Stomach (tissue), 9 donors: Measurements from ENCODE around the gene CCND2. TPM values are rescaled to one million over a fixed set of nuclear protein-coding genes. Genes with fewer than 3 reads are reported as not detected.

Experiments used
- DNase-seq, 2 donors: peaks; one replicate each; pipeline versions ENCODE4 v3.0.0 to v3.0.0-alpha.2; 2013 to 2019
- H3K27ac ChIP-seq, 5 donors: fragments of 200-600 bp in 4 of 5; sonication (generic) in 4 of 5; one replicate each; pipeline ENCODE4 v1.5.1; 2013 to 2019; ENCODE audit warnings: mild to moderate bottlenecking in 1 of 5, moderate library complexity in 1 of 5
- H3K27me3 ChIP-seq, 3 donors: fragments of 200-600 bp; sonication (generic); one replicate each; pipeline ENCODE4 v1.5.1; 2017 to 2019; ENCODE audit warnings: mixed run types in 1 of 3
- H3K36me3 ChIP-seq, 4 donors: fragments of 200-600 bp; sonication (generic); 1 replicate in 3 of 4; 2 replicates in 1 of 4; pipeline ENCODE4 v1.5.1; 2016 to 2019
- H3K4me1 ChIP-seq, 4 donors: fragments of 200-600 bp; sonication (generic); one replicate each; pipeline ENCODE4 v1.5.1; 2016 to 2019
- H3K4me3 ChIP-seq, 4 donors: fragments of 200-600 bp; sonication (generic) in 3 of 4; one replicate each; pipeline ENCODE4 v1.5.1; 2016 to 2019; ENCODE audit warnings: mild to moderate bottlenecking in 1 of 4
- H3K9me3 ChIP-seq, 4 donors: fragments of 200-600 bp; sonication (generic); one replicate each; pipeline ENCODE4 v1.5.1; 2016 to 2019
- EP300 ChIP-seq: sonication (generic); formaldehyde crosslinking; IDR thresholded peaks from one replicate; pipeline ENCODE4 v1.6.1; 2017; ENCODE audit warnings: antibody characterized with exemption
- POLR2A ChIP-seq, 4 donors: fragments of 450-650 bp; IDR thresholded peaks; one replicate each; pipeline ENCODE4 v1.6.1; 2016; ENCODE audit warnings: antibody characterized with exemption in 4 of 4, control low read depth in 2 of 4, mild to moderate bottlenecking in 1 of 4, moderate library complexity in 1 of 4
- POLR2AphosphoS5 ChIP-seq, 3 donors: sonication (generic); formaldehyde crosslinking; IDR thresholded peaks; one replicate each; pipeline ENCODE4 v1.6.1; 2016; ENCODE audit warnings: antibody characterized with exemption in 3 of 3
- WGBS, 5 donors: extraction: QIAGEN DNeasy Blood & Tissue Kit in 3 of 5; methylation state at CpG; one replicate each; pipeline versions ENCODE4 v1.1.5 to v1.1.7; 2013 to 2018; 5-methylcytosine and 5-hydroxymethylcytosine counted together
- intact Hi-C: fragments of 100-400 bp; cut with DNase I; formaldehyde crosslinking; loops from one replicate; pipeline ENCODE4 v1.15.1; 2023; ENCODE audit warnings: low total_unique reads
- polyA plus RNA-seq, 3 donors: library from polyadenylated mRNA; stranded (reverse); fragments of 200-250 nt; gene quantifications; one replicate each; pipeline ENCODE4 v1.2.3, GENCODE V29; 2013
- total RNA-seq, 5 donors: library from RNA; depleted of rRNA; stranded (reverse); fragments of >200 nt; gene quantifications; one replicate each; pipeline versions ENCODE4 v1.1.0 to v1.2.3, GENCODE V29; 2014 to 2016
- TF ChIP-seq, protein P1 (sequence below), 7 experiments: fragments of 450-650 bp in 4 of 7; fragments of 200-600 bp in 3 of 7; sonication (generic) in 3 of 7; IDR thresholded peaks; one replicate each; pipeline ENCODE4 v1.5.1; 2016 to 2019; ENCODE audit warnings: antibody characterized with exemption in 7 of 7, control low read depth in 2 of 7, mild to moderate bottlenecking in 1 of 7
- donor health status: healthy with polysubstance abuse.
- donor health status: Bipolar disorder and iron deficiency.
- donor health status: healthy.

Gene CCND2
- total and polyA plus RNA-seq, 8 donors = 5.5 to 89.0 (median 28.1) TPM

DNA sequence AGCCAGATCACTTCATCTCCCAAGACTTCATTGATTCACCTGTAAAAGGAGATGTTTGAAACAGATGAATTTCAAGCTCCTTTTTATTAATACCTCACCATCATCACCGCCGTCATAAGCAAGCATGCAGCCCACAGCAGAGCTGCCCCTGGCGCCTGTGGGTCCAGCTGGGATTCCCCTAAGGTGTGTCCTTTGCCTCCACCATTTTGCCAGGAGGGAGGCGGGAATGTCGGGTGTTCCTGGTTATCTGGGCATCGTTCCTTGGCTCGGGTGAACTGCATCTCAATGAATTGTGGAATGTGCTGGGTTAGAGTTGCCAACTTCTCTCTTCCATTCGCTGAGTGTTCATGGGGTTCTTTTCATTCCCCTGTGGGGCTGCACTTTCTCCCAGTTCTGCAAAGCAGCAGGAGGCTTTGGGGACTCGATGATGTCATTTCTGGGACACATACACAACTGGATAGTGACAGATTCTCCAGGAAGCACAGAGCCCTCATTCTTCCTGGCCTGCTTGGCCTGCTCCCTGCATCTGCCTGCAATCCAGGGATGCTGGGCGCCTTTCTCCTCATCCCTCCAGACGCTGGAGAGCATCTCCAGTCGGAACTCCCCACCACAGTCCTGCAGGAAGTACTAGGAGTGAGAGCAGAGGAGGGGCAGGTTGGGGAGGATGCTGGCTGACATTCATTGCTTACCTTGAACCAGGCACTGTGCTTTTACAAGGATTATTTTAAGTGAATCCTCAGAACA, 10.1 kb downstream of the CCND2 start:
- H3K9me3 ChIP-seq = no peaks in the 10 kb centered on the region
- no peak overlapping the region for H3K4me3 ChIP-seq
- no peak for DNase-seq
- H3K27ac ChIP-seq = no peak overlapping the region
- intact Hi-C loops = no loop called here
- H3K4me1 ChIP-seq = peaks cover 16 to 91% (median 53%) of the 10 kb centered on the region in 4 donors
- H3K36me3 ChIP-seq = peaks cover 22 to 80% (median 70%) of the 10 kb centered on the region in 4 donors
- no peaks in the 10 kb centered on the region for H3K27me3 ChIP-seq
- TF ChIP-seq EP300 (no peak), POLR2AphosphoS5 (IDR thresholded peaks at IDR 0.05) (no peak)
- TF ChIP-seq, protein P1, sequence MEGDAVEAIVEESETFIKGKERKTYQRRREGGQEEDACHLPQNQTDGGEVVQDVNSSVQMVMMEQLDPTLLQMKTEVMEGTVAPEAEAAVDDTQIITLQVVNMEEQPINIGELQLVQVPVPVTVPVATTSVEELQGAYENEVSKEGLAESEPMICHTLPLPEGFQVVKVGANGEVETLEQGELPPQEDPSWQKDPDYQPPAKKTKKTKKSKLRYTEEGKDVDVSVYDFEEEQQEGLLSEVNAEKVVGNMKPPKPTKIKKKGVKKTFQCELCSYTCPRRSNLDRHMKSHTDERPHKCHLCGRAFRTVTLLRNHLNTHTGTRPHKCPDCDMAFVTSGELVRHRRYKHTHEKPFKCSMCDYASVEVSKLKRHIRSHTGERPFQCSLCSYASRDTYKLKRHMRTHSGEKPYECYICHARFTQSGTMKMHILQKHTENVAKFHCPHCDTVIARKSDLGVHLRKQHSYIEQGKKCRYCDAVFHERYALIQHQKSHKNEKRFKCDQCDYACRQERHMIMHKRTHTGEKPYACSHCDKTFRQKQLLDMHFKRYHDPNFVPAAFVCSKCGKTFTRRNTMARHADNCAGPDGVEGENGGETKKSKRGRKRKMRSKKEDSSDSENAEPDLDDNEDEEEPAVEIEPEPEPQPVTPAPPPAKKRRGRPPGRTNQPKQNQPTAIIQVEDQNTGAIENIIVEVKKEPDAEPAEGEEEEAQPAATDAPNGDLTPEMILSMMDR (IDR thresholded peaks at IDR 0.05) = no peak
- 64 to 77% (median 68%) methylated on average over 12 of the region's 12 CpGs for WGBS, 5 donors

DNA sequence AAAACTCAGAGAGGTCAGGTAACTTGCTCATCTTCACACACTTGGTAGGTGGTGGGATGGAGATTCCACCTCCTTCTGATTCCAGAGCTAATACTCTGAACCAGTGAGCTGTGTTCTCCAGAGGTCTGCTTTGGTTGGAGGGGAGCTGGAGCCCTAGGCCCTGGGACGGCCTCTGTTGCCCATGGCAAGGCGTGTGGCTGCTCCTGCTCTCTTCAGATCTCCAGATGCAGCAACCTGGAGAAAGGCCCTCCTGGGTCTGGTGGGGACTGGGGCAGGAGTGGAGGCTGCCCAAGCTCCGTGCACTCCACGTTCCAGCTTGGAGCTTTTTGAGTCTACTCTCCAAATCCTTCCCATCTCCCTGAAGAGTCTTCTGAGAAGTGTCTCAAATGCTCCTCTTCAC, 10.7 kb downstream of the CCND2 start:
- Histone ChIP-seq H3K27ac (no peak overlapping the region), H3K27me3 (no peaks in the 10 kb centered on the region), H3K9me3 (no peaks in the 10 kb centered on the region), H3K4me3 (no peak overlapping the region), H3K36me3 (peaks cover 22 to 84% (median 76%) of the 10 kb centered on the region in 4 donors), H3K4me1 (peaks cover 16 to 91% (median 56%) of the 10 kb centered on the region in 4 donors)
- 76 to 89% (median 84%) methylated on average over 4 of the region's 4 CpGs for WGBS, 5 donors
- DNase-seq = no peak
- no peak for TF ChIP-seq POLR2AphosphoS5 (IDR thresholded peaks at IDR 0.05)
- TF ChIP-seq POLR2A (IDR thresholded peaks at IDR 0.05) = no peak
- no peak for TF ChIP-seq EP300
- TF ChIP-seq, protein P1 (IDR thresholded peaks at IDR 0.05) = no peak
- intact Hi-C loops = no loop called here

DNA sequence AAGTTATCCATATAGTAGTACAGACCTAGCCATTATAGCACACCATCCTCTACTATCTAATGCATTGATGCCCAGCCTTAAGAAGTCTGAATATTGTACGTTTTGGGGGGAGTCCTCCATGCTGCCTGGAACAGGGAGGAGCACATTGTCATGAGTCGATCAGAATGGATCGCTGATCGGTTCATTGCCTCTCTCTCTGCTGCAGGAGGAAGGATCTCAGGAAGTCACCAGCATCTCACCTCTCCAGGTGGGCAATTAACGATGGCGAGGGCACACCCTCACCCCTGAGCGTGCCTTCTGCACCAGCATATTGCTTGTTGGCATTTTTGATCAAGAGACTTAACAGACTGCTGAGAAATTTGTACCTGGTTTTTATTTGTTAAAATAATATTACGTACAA, 11.5 kb downstream of the CCND2 start:
- intact Hi-C loops = no loop called here
- WGBS, 5 donors = 83 to 89% (median 85%) methylated on average over 8 of the region's 8 CpGs
- H3K4me1 ChIP-seq = peaks cover 18 to 94% (median 55%) of the 10 kb centered on the region in 4 donors

DNA sequence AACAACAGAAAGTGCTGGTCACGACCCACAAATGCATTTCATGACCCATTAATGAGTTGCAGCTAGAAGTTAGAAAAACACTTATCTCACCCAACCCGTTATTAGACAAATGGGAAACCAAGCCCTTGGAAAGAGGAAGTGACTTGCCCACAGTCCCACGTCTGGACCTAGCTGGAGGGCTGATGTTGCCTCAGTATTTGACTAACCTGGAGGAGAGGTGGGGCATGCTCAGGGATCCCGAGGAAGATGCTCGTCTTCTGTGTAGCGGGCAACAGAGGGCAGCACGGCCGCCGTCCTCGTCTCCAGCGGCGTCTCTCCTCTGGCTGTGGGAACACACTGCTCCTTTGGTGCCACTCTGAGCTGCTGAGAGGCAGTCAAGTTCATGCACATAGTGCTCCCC, 12.7 kb downstream of the CCND2 start:
- intact Hi-C loops = no loop called here
- no peak for TF ChIP-seq POLR2A (IDR thresholded peaks at IDR 0.05)
- no peak for TF ChIP-seq POLR2AphosphoS5 (IDR thresholded peaks at IDR 0.05)
- Histone ChIP-seq H3K4me3 (no peak overlapping the region), H3K27me3 (no peaks in the 10 kb centered on the region), H3K36me3 (peaks cover 20 to 93% (median 83%) of the 10 kb centered on the region in 4 donors), H3K27ac (peak overlapping the region in 2 of 5 donors; percentile 70 to 82), H3K4me1 (peaks cover 11 to 90% (median 49%) of the 10 kb centered on the region in 4 donors), H3K9me3 (no peaks in the 10 kb centered on the region)
- 64 to 77% (median 70%) methylated on average over 12 of the region's 12 CpGs for WGBS, 5 donors
- no peak for DNase-seq

More for the DNA sequence above, 11.5 kb downstream of the CCND2 start:
- DNase-seq = no peak
- H3K4me3 ChIP-seq = no peak overlapping the region
- no peaks in the 10 kb centered on the region for H3K9me3 ChIP-seq
- H3K27ac ChIP-seq = no peak overlapping the region
- peaks cover 22 to 92% (median 82%) of the 10 kb centered on the region in 4 donors for H3K36me3 ChIP-seq
- H3K27me3 ChIP-seq = no peaks in the 10 kb centered on the region
- TF ChIP-seq POLR2A (IDR thresholded peaks at IDR 0.05) (no peak), EP300 (no peak), POLR2AphosphoS5 (IDR thresholded peaks at IDR 0.05) (no peak)
- TF ChIP-seq, protein P1 (IDR thresholded peaks at IDR 0.05) = no peak
